GM12878 (cell line): Measurements from ENCODE around the gene APBB1IP. TPM values are rescaled to one million over a fixed set of nuclear protein-coding genes. Genes with fewer than 3 reads are reported as not detected.
A peak's percentile ranks its signal among the peaks of the same experiment; 100 is the strongest.

ENCODE experiments used
- ATAC-seq: fragments of 200-7000 bp; cut with Tn5 transposase; 3 replicates; pipeline ENCODE4 v1.9.1; 2020; ENCODE audit warnings: mild to moderate bottlenecking, moderate library complexity
- BruUV-seq: library from RNA; stranded (reverse); fragments of 400-500 nt; replicated peaks from 2 replicates; lab custom pipeline; 2021; lab: Mats Ljungman, UMichigan
- CTCF ChIA-PET: fragments of 300-600 bp; sonication (Branson Sonifier 250); formaldehyde crosslinking; extraction: SDS; loops from one replicate; lab custom pipeline; 2021; ENCODE audit warnings: inconsistent platforms; lab: Yijun Ruan, JAX
- POLR2A ChIA-PET: fragments of 350-600 bp; formaldehyde crosslinking; extraction: SDS; loops from one replicate; lab custom pipeline; 2021; ENCODE audit warnings: inconsistent platforms; lab: Charles Lee
- RAD21 ChIA-PET: fragments of 300-600 bp; sonication (Branson Sonifier 250); formaldehyde crosslinking; loops from one replicate; lab custom pipeline; 2023; ENCODE audit warnings: antibody characterized with exemption; ENCODE audit not compliant: unreplicated experiment; lab: Charles Lee
- SMC1A ChIA-PET: fragments of 300-600 bp; sonication (Branson Sonifier 250); formaldehyde crosslinking; loops from one replicate; lab custom pipeline; 2023; ENCODE audit not compliant: unreplicated experiment, uncharacterized antibody; lab: Charles Lee
- DNase-seq: peaks from one replicate; pipeline ENCODE4 v3.0.0-alpha.2; 2011; ENCODE audit warnings: low read depth, low spot score
- FAIRE-seq: peaks from 3 replicates; lab custom pipeline; 2011; peaks lifted over from hg19 to GRCh38; lab: Jason Lieb, UNC
- H2AFZ ChIP-seq: 2 replicates; pipeline ENCODE4 v1.6.0; 2011; ENCODE audit warnings: low read depth, low read length, control low read depth; ENCODE audit not compliant: control insufficient read depth
- H3K27ac ChIP-seq: 2 replicates; pipeline ENCODE4 v1.5.1; 2011; ENCODE audit warnings: control low read depth; ENCODE audit not compliant: control insufficient read depth, insufficient read depth
- H3K27me3 ChIP-seq, 2 experiments: replicated peaks in 1 of 2; 2 replicates each; pipeline versions ENCODE4 v1.6.0 to v1.6.1; 2011; ENCODE audit warnings: low read length in 1 of 2; ENCODE audit not compliant: control insufficient read depth in 2 of 2, insufficient read depth in 2 of 2
- H3K36me3 ChIP-seq, 2 experiments: 2 replicates each; pipeline ENCODE4 v1.5.1; 2011; ENCODE audit warnings: low read length in 1 of 2; ENCODE audit not compliant: control insufficient read depth in 2 of 2, insufficient read depth in 2 of 2
- H3K4me1 ChIP-seq: 2 replicates; pipeline ENCODE4 v1.6.1; 2011; ENCODE audit warnings: mild to moderate bottlenecking, low read length, moderate library complexity, mixed read lengths; ENCODE audit not compliant: control insufficient read depth, insufficient read depth
- H3K4me2 ChIP-seq: 2 replicates; pipeline ENCODE4 v1.6.0; 2011; ENCODE audit warnings: control low read depth; ENCODE audit not compliant: control insufficient read depth, insufficient read depth
- H3K4me3 ChIP-seq: fragments of 200-600 bp; sonication (generic); 2 replicates; pipeline ENCODE4 v1.5.1; 2016
- H3K79me2 ChIP-seq: 2 replicates; pipeline ENCODE4 v1.6.0; 2011; ENCODE audit warnings: low read length; ENCODE audit not compliant: control insufficient read depth, insufficient read depth
- H3K9ac ChIP-seq: 2 replicates; pipeline ENCODE4 v1.8.0; 2011; ENCODE audit warnings: low read length, control low read depth, mixed read lengths; ENCODE audit not compliant: control insufficient read depth, insufficient read depth
- H3K9me3 ChIP-seq: replicated peaks from 3 replicates; pipeline ENCODE4 v1.5.1; 2011; ENCODE audit warnings: mild to moderate bottlenecking, low read length; ENCODE audit not compliant: control insufficient read depth, insufficient read depth
- H4K20me1 ChIP-seq: 2 replicates; pipeline ENCODE4 v1.6.0; 2011; ENCODE audit not compliant: control insufficient read depth, insufficient read depth
- CHD1 ChIP-seq: IDR thresholded peaks from 2 replicates; pipeline ENCODE4 v1.6.1; 2012; ENCODE audit warnings: low read depth, low read length, improper control_type of control experiment
- IKZF1 ChIP-seq: fragments of 450-650 bp; conservative IDR thresholded peaks from 2 replicates; pipeline ENCODE4 v1.6.1; 2017; ENCODE audit warnings: antibody characterized with exemption, mild to moderate bottlenecking
- IKZF2 ChIP-seq, 2 experiments: fragments of 450-650 bp; IDR thresholded peaks; 2 replicates each; pipeline ENCODE4 v1.6.1; 2017; ENCODE audit warnings: mild to moderate bottlenecking in 2 of 2, moderate library complexity in 2 of 2
- LARP7 ChIP-seq: fragments of 450-650 bp; IDR thresholded peaks from 2 replicates; pipeline ENCODE4 v1.6.1; 2017; ENCODE audit warnings: mild to moderate bottlenecking
- RUNX3 ChIP-seq: IDR thresholded peaks from 2 replicates; pipeline ENCODE4 v1.6.1; 2012; ENCODE audit warnings: low read length, inconsistent platforms
- SREBF2 ChIP-seq: IDR thresholded peaks from 2 replicates; pipeline ENCODE4 v1.6.1; 2012; ENCODE audit warnings: mild to moderate bottlenecking, low read length
- SUPT20H ChIP-seq: IDR thresholded peaks from 2 replicates; pipeline ENCODE4 v1.6.1; 2011; ENCODE audit warnings: low read depth, mild to moderate bottlenecking, low read length, moderate library complexity, borderline replicate concordance; ENCODE audit not compliant: control insufficient read depth
- ZBTB33 ChIP-seq: fragments of 450-650 bp; IDR thresholded peaks from 2 replicates; pipeline ENCODE4 v1.6.1; 2017; ENCODE audit warnings: mild to moderate bottlenecking
- WGBS: methylation state at CpG from one replicate; pipeline ENCODE4 v1.1.6; 2016; ENCODE audit warnings: low lambda C conversion rate; ENCODE audit not compliant: insufficient replicate concordance, insufficient coverage; ENCODE audit errors: missing lambda C conversion rate; 5-methylcytosine and 5-hydroxymethylcytosine counted together
- in situ Hi-C: fragments of 300-500 bp; cut with MboI; formaldehyde crosslinking; loops from 9 replicates; pipeline ENCODE4 v1.14.3; 2018; ENCODE audit warnings: mixed read lengths
- intact Hi-C: fragments of 100-400 bp; cut with micrococcal nuclease; formaldehyde crosslinking; loops from one replicate; pipeline ENCODE4 v1.14.2; 2022; ENCODE audit not compliant: unreplicated experiment
- polyA plus RNA-seq, 11 experiments: library from polyadenylated mRNA; depleted of rRNA in 4 of 11; unstranded in 6 of 11; stranded (reverse) in 5 of 11; fragments of >200 nt; fragmentation: Nextera tagmentation in 4 of 11; fragmentation: Illumina TruSeq in 1 of 11; extraction: Ambion mirVana in 4 of 11; extraction: Trizol in 1 of 11; gene quantifications; 1 replicate in 1 of 11; 2 replicates in 10 of 11; pipeline versions ENCODE4 v1.2.1 to v1.2.3, GENCODE V29; 2011 to 2016; ENCODE audit warnings: inconsistent platforms in 2 of 11, missing spikeins in 2 of 11, low read depth in 1 of 11
- total RNA-seq, 4 experiments: library from RNA; depleted of rRNA in 3 of 4; stranded (reverse); fragments of >200 nt in 3 of 4; fragmentation: Illumina TruSeq in 1 of 4; extraction: Trizol in 1 of 4; gene quantifications; 2 replicates each; pipeline versions ENCODE4 v1.2.1 to v1.2.3, GENCODE V29; 2013 to 2021
- TF ChIP-seq, protein P1 (sequence below): IDR thresholded peaks from 2 replicates; pipeline ENCODE4 v1.6.1; 2012; ENCODE audit warnings: mild to moderate bottlenecking, low read depth, low read length
- TF ChIP-seq, protein P2 (sequence below): fragments of 450-650 bp; IDR thresholded peaks from 2 replicates; pipeline ENCODE4 v1.6.1; 2017; ENCODE audit warnings: antibody characterized with exemption, mild to moderate bottlenecking, moderate library complexity
- TF ChIP-seq, protein P3 (sequence below): IDR thresholded peaks from 2 replicates; pipeline ENCODE4 v1.6.1; 2011; ENCODE audit warnings: low read depth, low read length, improper control_type of control experiment, borderline replicate concordance

APBB1IP gene
- total and polyA plus RNA-seq, 10 of the 15 experiments (the other 5 are each of a cell fraction or from before 2014, with no cell fraction given), result 7.3 to 67.4 (median 19.9) TPM

DNA sequence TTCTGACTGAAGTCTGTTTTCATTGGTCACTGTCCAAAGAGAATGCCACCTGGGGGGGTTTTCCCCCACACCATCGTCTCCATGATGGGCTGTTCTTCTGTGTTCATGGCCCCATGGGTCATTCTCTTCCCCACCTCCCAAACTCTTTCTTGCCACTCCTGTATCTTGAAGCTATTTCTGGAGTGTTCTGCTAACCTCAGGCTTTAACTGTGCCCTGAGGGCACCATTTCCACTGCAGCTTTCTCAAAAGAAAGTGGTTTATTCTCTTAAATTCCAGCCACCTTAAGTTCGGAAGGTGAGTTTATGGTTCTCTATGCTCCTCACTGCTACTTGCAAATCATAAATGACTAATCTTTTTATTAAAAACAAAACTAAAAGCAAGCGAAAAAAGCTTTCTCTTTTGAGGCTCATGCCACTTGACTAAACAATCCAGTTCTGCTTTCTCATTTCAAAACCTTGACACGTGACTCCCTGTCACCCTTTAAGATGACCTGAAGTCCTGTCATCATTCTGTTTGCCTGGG lies 7.4 kb upstream of the APBB1IP start (continued):
- TF ChIP-seq, protein P1, sequence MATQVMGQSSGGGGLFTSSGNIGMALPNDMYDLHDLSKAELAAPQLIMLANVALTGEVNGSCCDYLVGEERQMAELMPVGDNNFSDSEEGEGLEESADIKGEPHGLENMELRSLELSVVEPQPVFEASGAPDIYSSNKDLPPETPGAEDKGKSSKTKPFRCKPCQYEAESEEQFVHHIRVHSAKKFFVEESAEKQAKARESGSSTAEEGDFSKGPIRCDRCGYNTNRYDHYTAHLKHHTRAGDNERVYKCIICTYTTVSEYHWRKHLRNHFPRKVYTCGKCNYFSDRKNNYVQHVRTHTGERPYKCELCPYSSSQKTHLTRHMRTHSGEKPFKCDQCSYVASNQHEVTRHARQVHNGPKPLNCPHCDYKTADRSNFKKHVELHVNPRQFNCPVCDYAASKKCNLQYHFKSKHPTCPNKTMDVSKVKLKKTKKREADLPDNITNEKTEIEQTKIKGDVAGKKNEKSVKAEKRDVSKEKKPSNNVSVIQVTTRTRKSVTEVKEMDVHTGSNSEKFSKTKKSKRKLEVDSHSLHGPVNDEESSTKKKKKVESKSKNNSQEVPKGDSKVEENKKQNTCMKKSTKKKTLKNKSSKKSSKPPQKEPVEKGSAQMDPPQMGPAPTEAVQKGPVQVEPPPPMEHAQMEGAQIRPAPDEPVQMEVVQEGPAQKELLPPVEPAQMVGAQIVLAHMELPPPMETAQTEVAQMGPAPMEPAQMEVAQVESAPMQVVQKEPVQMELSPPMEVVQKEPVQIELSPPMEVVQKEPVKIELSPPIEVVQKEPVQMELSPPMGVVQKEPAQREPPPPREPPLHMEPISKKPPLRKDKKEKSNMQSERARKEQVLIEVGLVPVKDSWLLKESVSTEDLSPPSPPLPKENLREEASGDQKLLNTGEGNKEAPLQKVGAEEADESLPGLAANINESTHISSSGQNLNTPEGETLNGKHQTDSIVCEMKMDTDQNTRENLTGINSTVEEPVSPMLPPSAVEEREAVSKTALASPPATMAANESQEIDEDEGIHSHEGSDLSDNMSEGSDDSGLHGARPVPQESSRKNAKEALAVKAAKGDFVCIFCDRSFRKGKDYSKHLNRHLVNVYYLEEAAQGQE, result no peak

GRCh38 chr10:26432938-26433337 lies 5.2 kb upstream of the APBB1IP start:
- peaks cover 9% of the 10 kb centered on the region for H3K79me2 ChIP-seq
- H3K4me1 ChIP-seq, result peaks cover 28% of the 10 kb centered on the region
- H3K4me2 ChIP-seq, result no peak overlapping the region
- SMC1A ChIA-PET, result interaction anchor here (0.6 kb wide), 1 partner anchor 48 kb away, joined by 3 read pairs; no protein-coding TSS in a partner anchor
- H3K27me3 ChIP-seq, result no peaks in the 10 kb centered on the region
- 100% methylated on average over 1 of the region's 1 CpG for WGBS
- H3K9ac ChIP-seq, result no peak overlapping the region
- H2AFZ ChIP-seq, result no peak overlapping the region
- POLR2A ChIA-PET, result no interaction called here
- TF ChIP-seq, protein P2, sequence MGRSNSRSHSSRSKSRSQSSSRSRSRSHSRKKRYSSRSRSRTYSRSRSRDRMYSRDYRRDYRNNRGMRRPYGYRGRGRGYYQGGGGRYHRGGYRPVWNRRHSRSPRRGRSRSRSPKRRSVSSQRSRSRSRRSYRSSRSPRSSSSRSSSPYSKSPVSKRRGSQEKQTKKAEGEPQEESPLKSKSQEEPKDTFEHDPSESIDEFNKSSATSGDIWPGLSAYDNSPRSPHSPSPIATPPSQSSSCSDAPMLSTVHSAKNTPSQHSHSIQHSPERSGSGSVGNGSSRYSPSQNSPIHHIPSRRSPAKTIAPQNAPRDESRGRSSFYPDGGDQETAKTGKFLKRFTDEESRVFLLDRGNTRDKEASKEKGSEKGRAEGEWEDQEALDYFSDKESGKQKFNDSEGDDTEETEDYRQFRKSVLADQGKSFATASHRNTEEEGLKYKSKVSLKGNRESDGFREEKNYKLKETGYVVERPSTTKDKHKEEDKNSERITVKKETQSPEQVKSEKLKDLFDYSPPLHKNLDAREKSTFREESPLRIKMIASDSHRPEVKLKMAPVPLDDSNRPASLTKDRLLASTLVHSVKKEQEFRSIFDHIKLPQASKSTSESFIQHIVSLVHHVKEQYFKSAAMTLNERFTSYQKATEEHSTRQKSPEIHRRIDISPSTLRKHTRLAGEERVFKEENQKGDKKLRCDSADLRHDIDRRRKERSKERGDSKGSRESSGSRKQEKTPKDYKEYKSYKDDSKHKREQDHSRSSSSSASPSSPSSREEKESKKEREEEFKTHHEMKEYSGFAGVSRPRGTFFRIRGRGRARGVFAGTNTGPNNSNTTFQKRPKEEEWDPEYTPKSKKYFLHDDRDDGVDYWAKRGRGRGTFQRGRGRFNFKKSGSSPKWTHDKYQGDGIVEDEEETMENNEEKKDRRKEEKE, result no peak
- peak; percentile 80 for TF ChIP-seq RUNX3
- 0 out of 2 replicates have a peak, but pooled peaks have one; percentile 13 for TF ChIP-seq IKZF1
- no peak for TF ChIP-seq SREBF2
- peak in 1 of 2 experiments; percentile 24; a peak in 2 of 4 replicates for TF ChIP-seq IKZF2 (IDR thresholded peaks at IDR 0.05)
- TF ChIP-seq CHD1, result no peak
- TF ChIP-seq SUPT20H, result no peak
- TF ChIP-seq, protein P3, sequence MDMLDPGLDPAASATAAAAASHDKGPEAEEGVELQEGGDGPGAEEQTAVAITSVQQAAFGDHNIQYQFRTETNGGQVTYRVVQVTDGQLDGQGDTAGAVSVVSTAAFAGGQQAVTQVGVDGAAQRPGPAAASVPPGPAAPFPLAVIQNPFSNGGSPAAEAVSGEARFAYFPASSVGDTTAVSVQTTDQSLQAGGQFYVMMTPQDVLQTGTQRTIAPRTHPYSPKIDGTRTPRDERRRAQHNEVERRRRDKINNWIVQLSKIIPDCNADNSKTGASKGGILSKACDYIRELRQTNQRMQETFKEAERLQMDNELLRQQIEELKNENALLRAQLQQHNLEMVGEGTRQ, result no peak
- TF ChIP-seq LARP7, result no peak
- no peak for TF ChIP-seq ZBTB33
- TF ChIP-seq, all 136 proteins: peak for 3
- Histone ChIP-seq H3K27ac (no peak overlapping the region), H4K20me1 (no peaks in the 10 kb centered on the region), H3K36me3 (no peaks in the 10 kb centered on the region), H3K4me3 (no peak overlapping the region), H3K9me3 (no peaks in the 10 kb centered on the region; the same call in 1 of the 3 replicates)
- ATAC-seq (no peak), FAIRE-seq (no peak), DNase-seq (no peak)
- RAD21 ChIA-PET, result interaction anchor here (0.6 kb wide), 1 partner anchor 65 kb away, joined by 3 read pairs; no protein-coding TSS in a partner anchor
- no TSS peak for BruUV-seq
- intact Hi-C loops, result no loop called here
- CTCF ChIA-PET, result no interaction called here
- in situ Hi-C loops, result loop anchor here (25.0 kb wide), 1 partner anchor 1521 kb away; no protein-coding TSS in a partner anchor
